Osteoblast (primary cell): Measurements from ENCODE around the gene GBP4. TPM values are rescaled to one million over a fixed set of nuclear protein-coding genes. Genes with fewer than 3 reads are reported as not detected.

Experiments
- DNase-seq: peaks from one replicate; pipeline ENCODE4 v3.0.0; 2011; ENCODE audit warnings: low spot score, mixed read lengths; ENCODE audit not compliant: insufficient read length; ENCODE audit errors: missing footprints
- H2AFZ ChIP-seq: 2 replicates; pipeline ENCODE4 v1.6.0; 2011; ENCODE audit warnings: mild to moderate bottlenecking, low read length
- H3K27ac ChIP-seq: 2 replicates; pipeline ENCODE4 v1.5.1; 2011; ENCODE audit warnings: mild to moderate bottlenecking, low read depth, low read length, moderate library complexity
- H3K27me3 ChIP-seq: 2 replicates; pipeline ENCODE4 v1.6.0; 2012; ENCODE audit warnings: mild to moderate bottlenecking, control low read depth, inconsistent platforms, low read length, moderate library complexity; ENCODE audit not compliant: insufficient read depth
- H3K36me3 ChIP-seq: 2 replicates; pipeline ENCODE4 v1.5.1; 2011; ENCODE audit warnings: mild to moderate bottlenecking, low read length, control low read depth, moderate library complexity; ENCODE audit not compliant: insufficient read depth
- H3K4me1 ChIP-seq: 2 replicates; pipeline ENCODE4 v1.5.1; 2011; ENCODE audit warnings: mild to moderate bottlenecking, low read length, control low read depth, moderate library complexity; ENCODE audit not compliant: insufficient read depth
- H3K4me2 ChIP-seq: 2 replicates; pipeline ENCODE4 v1.6.0; 2011; ENCODE audit warnings: mild to moderate bottlenecking, low read length; ENCODE audit not compliant: insufficient read depth
- H3K4me3 ChIP-seq: fragments of 200-600 bp; sonication (generic); 3 replicates; pipeline ENCODE4 v1.5.1; 2012; ENCODE audit warnings: mild to moderate bottlenecking, low read length, inconsistent platforms; ENCODE audit not compliant: insufficient read depth
- H3K79me2 ChIP-seq: 2 replicates; pipeline ENCODE4 v1.6.0; 2012; ENCODE audit warnings: mild to moderate bottlenecking, low read length, control low read depth, inconsistent platforms; ENCODE audit not compliant: insufficient read depth
- H3K9me3 ChIP-seq: 2 replicates; pipeline ENCODE4 v1.5.1; 2011; ENCODE audit warnings: low read depth, low read length, control low read depth
- H4K20me1 ChIP-seq: 2 replicates; pipeline ENCODE4 v1.6.0; 2012; ENCODE audit warnings: mild to moderate bottlenecking, low read length, control low read depth; ENCODE audit not compliant: insufficient read depth
- total RNA-seq: library from RNA; depleted of rRNA; stranded (reverse); fragments of >200 nt; gene quantifications from 2 replicates; pipeline ENCODE4 v1.2.3, GENCODE V29; 2012
- TF ChIP-seq, protein P1 (sequence below): IDR thresholded peaks from 2 replicates; pipeline ENCODE4 v1.5.1; 2011; ENCODE audit warnings: mild to moderate bottlenecking, low read depth, low read length, moderate library complexity; ENCODE audit errors: extremely low read depth

Gene GBP4
- total RNA-seq, 1 donor, result 0.36 TPM

DNA sequence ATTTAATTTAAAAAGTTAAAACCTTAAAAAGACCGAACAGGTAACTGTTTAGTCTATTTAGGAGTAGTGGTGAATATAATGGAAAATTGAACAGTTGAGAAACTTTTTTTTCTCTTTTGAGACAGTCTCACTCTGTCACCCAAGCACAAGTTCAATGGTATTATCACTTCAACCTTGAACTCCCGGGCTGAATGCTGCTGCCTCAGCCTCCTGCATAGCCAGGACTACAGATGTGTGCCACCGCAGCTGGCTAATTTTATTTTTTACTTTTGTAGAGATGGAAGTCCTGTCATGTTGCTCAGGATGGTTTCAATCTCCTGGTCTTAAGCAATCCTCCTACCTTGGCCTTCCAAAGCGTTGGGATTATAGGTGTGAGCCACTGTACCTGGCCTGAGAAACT is 56.6 kb downstream of the GBP4 start:
- TF ChIP-seq, protein P1, sequence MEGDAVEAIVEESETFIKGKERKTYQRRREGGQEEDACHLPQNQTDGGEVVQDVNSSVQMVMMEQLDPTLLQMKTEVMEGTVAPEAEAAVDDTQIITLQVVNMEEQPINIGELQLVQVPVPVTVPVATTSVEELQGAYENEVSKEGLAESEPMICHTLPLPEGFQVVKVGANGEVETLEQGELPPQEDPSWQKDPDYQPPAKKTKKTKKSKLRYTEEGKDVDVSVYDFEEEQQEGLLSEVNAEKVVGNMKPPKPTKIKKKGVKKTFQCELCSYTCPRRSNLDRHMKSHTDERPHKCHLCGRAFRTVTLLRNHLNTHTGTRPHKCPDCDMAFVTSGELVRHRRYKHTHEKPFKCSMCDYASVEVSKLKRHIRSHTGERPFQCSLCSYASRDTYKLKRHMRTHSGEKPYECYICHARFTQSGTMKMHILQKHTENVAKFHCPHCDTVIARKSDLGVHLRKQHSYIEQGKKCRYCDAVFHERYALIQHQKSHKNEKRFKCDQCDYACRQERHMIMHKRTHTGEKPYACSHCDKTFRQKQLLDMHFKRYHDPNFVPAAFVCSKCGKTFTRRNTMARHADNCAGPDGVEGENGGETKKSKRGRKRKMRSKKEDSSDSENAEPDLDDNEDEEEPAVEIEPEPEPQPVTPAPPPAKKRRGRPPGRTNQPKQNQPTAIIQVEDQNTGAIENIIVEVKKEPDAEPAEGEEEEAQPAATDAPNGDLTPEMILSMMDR, result no peak
- no peak overlapping the region for H3K4me3 ChIP-seq
- no peak overlapping the region for H3K4me2 ChIP-seq
- no peaks in the 10 kb centered on the region for H3K4me1 ChIP-seq
- H3K36me3 ChIP-seq, result no peaks in the 10 kb centered on the region
- no peak for DNase-seq
- H3K79me2 ChIP-seq, result no peaks in the 10 kb centered on the region
- no peaks in the 10 kb centered on the region for H4K20me1 ChIP-seq
- H2AFZ ChIP-seq, result no peak overlapping the region
- no peak overlapping the region for H3K27ac ChIP-seq
- H3K27me3 ChIP-seq, result no peaks in the 10 kb centered on the region
- H3K9me3 ChIP-seq, result no peaks in the 10 kb centered on the region

DNA sequence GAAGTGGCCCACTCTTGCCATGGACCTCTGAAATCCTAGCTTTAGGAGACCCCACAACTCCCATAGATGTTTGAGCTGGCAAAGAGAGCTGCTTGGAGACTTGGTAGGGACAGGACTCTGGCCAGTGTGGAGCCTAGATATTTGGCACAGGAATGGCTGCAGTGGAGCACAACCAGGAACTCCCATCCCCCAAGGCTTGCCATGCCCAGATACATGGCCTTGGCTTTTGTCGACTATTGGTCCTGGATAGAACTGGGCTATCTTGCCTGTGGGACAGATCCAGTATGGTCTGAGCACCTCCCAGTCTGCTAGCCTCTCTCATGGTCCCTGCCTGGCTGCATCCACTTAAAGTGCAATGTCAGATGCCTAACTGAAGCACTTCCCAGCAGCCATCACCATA is 65.0 kb downstream of the GBP4 start:
- H3K9me3 ChIP-seq, result no peaks in the 10 kb centered on the region
- TF ChIP-seq, protein P1, result no peak
- no peak overlapping the region for H3K4me2 ChIP-seq
- peaks cover 4% of the 10 kb centered on the region for H3K4me1 ChIP-seq
- DNase-seq, result no peak
- H3K4me3 ChIP-seq, result no peak overlapping the region
- H3K36me3 ChIP-seq, result no peaks in the 10 kb centered on the region
- no peak overlapping the region for H3K27ac ChIP-seq
- no peaks in the 10 kb centered on the region for H3K79me2 ChIP-seq
- H4K20me1 ChIP-seq, result no peaks in the 10 kb centered on the region
- no peaks in the 10 kb centered on the region for H3K27me3 ChIP-seq
- no peak overlapping the region for H2AFZ ChIP-seq

Other genes starting within 250 kb of the GBP4 start
- gene KYAT3, start 206.3 kb downstream of the GBP4 start, total RNA-seq, result 44.8 and 53.9 TPM in 2 replicates
- gene RBMXL1, start 206.3 kb downstream of the GBP4 start, total RNA-seq, result 11.5 and 13.4 TPM in 2 replicates
- 22.4 and 39.1 TPM in 2 replicates for gene GBP3, start 176.1 kb downstream of the GBP4 start, total RNA-seq
- 23.9 and 32.2 TPM in 2 replicates for gene GBP1, start 133.7 kb downstream of the GBP4 start, total RNA-seq
- gene GBP2, start 72.8 kb downstream of the GBP4 start, total RNA-seq, result 43.3 and 55.0 TPM in 2 replicates
- not detected in 2 replicates for gene GBP7, start 22.9 kb downstream of the GBP4 start, total RNA-seq
- gene GBP5, start 73.9 kb upstream of the GBP4 start, total RNA-seq, result under 0.01 TPM in 2 replicates
- gene GBP6, start 165.1 kb upstream of the GBP4 start, total RNA-seq, result not detected in 2 replicates